ENCODE data around the gene TBATA.

Gene TBATA

DNA sequence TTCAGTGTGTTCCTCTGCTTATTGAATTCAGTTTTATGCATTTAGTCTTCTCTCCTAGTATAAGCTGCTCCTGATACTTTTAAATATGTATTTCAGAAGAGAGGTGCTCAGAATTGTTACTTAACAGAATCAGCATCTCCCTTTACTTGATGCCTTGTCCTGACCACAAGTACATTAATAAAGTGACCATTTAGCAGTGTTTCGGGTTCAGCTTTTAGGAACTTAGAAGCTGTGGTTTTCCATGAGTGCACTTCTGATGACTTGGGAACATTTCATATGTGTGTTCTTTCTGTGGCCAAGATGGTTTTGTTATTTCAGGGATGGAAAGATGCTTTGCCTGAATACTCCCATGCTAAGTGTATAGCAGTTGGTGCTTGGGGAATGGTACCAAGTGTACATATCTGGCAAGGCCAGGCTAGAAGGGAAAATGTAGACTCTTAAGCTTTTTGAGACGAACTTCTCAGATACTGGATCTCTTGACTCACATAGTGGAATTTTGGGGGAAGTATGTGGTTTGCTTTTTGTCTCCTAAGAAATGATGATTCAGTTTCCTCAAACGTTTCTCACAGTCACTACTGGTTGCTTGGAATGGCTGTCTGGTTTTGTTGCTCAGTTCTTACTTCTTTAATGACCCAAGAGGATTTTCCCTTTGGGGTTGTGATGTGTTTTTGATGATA lies 47.8 kb upstream of the TBATA start:
- Histone ChIP-seq H3K4me3 (ENCODE audit: severe bottlenecking) (no peak overlapping the region), H3K27ac (ENCODE audit: poor library complexity, severe bottlenecking) (peak overlapping the region; percentile 68), H3K9me3 (ENCODE audit: severe bottlenecking) (no peaks in the 10 kb centered on the region), H3K27me3 (ENCODE audit: insufficient read depth, poor library complexity, severe bottlenecking) (no peaks in the 10 kb centered on the region), H3K4me1 (ENCODE audit: insufficient read depth, poor library complexity, severe bottlenecking) (peaks cover 38% of the 10 kb centered on the region), H3K36me3 (ENCODE audit: low read depth) (peaks cover 42% of the 10 kb centered on the region; the same call in 1 of the 2 replicates)
- TF ChIP-seq, protein P1, sequence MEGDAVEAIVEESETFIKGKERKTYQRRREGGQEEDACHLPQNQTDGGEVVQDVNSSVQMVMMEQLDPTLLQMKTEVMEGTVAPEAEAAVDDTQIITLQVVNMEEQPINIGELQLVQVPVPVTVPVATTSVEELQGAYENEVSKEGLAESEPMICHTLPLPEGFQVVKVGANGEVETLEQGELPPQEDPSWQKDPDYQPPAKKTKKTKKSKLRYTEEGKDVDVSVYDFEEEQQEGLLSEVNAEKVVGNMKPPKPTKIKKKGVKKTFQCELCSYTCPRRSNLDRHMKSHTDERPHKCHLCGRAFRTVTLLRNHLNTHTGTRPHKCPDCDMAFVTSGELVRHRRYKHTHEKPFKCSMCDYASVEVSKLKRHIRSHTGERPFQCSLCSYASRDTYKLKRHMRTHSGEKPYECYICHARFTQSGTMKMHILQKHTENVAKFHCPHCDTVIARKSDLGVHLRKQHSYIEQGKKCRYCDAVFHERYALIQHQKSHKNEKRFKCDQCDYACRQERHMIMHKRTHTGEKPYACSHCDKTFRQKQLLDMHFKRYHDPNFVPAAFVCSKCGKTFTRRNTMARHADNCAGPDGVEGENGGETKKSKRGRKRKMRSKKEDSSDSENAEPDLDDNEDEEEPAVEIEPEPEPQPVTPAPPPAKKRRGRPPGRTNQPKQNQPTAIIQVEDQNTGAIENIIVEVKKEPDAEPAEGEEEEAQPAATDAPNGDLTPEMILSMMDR (IDR thresholded peaks at IDR 0.05; ENCODE audit: poor library complexity, severe bottlenecking): no peak
- ATAC-seq (ENCODE audit: low read depth) (peak; percentile 85), DNase-seq (ENCODE audit: low spot score) (no peak)

DNA sequence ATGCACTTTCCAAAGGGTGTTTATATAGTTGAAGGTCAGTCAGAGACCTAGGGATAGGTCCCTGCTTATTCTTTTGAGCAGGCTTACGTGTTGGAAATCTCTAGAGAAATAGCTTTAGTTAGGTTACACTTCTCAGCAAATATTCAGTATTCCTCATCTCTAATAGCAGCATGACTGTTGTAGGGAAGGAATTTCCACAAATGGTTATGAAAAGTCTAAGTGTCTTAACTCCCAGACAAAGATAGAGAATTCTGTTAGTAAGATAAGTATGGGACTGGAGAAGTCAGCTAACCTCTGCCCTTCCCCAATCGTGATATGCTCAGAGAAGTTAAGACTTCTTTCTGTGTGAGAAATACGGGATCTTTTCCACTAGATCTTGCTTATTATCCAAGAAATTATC lies 47.0 kb upstream of the TBATA start:
- H3K27ac ChIP-seq (ENCODE audit: poor library complexity, severe bottlenecking): peak overlapping the region; percentile 68
- DNase-seq (ENCODE audit: low spot score) (no peak), ATAC-seq (ENCODE audit: low read depth) (no peak)
- H3K9me3 ChIP-seq (ENCODE audit: severe bottlenecking): no peaks in the 10 kb centered on the region
- no peak overlapping the region for H3K4me3 ChIP-seq (ENCODE audit: severe bottlenecking)
- peaks cover 44% of the 10 kb centered on the region for H3K36me3 ChIP-seq (ENCODE audit: low read depth)
- no peaks in the 10 kb centered on the region for H3K27me3 ChIP-seq (ENCODE audit: insufficient read depth, poor library complexity, severe bottlenecking)
- peaks cover 40% of the 10 kb centered on the region for H3K4me1 ChIP-seq (ENCODE audit: insufficient read depth, poor library complexity, severe bottlenecking)
- TF ChIP-seq, protein P1 (IDR thresholded peaks at IDR 0.05; ENCODE audit: poor library complexity, severe bottlenecking): no peak

DNA sequence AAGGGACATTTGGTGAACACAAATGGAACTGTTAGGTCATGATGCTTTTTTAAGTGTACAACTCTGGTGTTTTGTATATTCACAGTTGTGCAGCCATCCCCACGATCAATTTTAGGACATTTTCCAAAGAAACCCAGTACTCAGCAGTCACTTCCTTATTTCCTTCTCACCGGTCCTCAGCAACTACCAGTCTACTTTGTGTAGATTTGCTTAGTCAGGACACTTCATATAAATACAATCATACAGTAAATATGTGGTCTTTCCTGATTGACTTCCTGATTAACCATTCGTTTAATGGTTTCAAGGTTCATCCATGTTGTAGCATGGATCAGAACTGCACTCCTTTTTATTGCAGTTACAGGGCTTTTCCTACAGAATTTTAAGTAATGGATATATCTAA lies 45.0 kb upstream of the TBATA start:
- Histone ChIP-seq H3K27ac (ENCODE audit: poor library complexity, severe bottlenecking) (peak overlapping the region; percentile 48), H3K4me1 (ENCODE audit: insufficient read depth, poor library complexity, severe bottlenecking) (peaks cover 51% of the 10 kb centered on the region), H3K27me3 (ENCODE audit: insufficient read depth, poor library complexity, severe bottlenecking) (no peaks in the 10 kb centered on the region), H3K36me3 (ENCODE audit: low read depth) (peaks cover 50% of the 10 kb centered on the region), H3K4me3 (ENCODE audit: severe bottlenecking) (no peak overlapping the region), H3K9me3 (ENCODE audit: severe bottlenecking) (no peaks in the 10 kb centered on the region)
- DNase-seq (ENCODE audit: low spot score) (no peak), ATAC-seq (ENCODE audit: low read depth) (peak; percentile 66)
- TF ChIP-seq, protein P1 (IDR thresholded peaks at IDR 0.05; ENCODE audit: poor library complexity, severe bottlenecking): no peak

DNA sequence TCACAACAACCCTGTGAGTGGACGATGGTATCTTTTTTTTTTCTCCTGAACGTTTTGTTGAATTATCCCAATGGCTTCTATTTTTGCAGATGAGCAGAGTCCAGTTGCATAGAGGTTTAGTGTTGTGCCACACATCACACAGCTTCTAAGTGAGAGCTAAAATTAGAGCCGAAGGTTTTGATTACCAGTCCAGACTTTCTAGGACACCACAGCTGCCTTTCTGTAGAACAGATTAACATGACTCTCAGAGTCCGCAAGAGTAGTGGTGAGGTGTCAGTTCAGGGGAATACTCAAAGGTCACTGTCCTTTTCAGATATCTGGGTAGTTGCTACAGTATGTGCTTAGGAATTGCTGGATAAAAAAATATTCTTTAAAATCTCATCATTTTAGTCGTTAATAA lies 44.4 kb upstream of the TBATA start:
- Histone ChIP-seq H3K4me1 (ENCODE audit: insufficient read depth, poor library complexity, severe bottlenecking) (peaks cover 51% of the 10 kb centered on the region), H3K36me3 (ENCODE audit: low read depth) (peaks cover 44% of the 10 kb centered on the region), H3K27ac (ENCODE audit: poor library complexity, severe bottlenecking) (peak overlapping the region; percentile 48), H3K9me3 (ENCODE audit: severe bottlenecking) (no peaks in the 10 kb centered on the region), H3K4me3 (ENCODE audit: severe bottlenecking) (no peak overlapping the region), H3K27me3 (ENCODE audit: insufficient read depth, poor library complexity, severe bottlenecking) (no peaks in the 10 kb centered on the region)
- TF ChIP-seq, protein P1 (IDR thresholded peaks at IDR 0.05; ENCODE audit: poor library complexity, severe bottlenecking): no peak
- DNase-seq (ENCODE audit: low spot score) (no peak), ATAC-seq (ENCODE audit: low read depth) (no peak)

DNA sequence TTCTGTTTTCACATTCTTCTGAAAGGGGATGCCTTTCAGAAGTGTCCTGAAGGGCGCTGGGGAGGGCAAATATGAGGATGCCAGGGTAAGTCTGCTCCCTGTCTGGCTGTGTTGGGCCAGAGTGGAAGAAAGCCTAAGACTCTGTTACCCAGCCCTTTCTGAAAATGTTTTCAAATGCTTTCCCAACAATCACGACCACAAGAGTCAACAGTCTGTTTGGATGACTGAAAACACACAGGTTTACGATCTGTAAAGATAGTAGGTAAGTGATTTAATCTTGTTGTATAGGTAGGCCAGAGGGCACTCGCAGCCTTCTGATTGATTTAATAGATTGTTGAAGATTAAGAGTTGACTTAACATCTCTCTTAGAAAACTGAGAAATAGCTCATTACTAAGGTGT lies 43.7 kb upstream of the TBATA start:
- Histone ChIP-seq H3K27me3 (ENCODE audit: insufficient read depth, poor library complexity, severe bottlenecking) (no peaks in the 10 kb centered on the region), H3K4me1 (ENCODE audit: insufficient read depth, poor library complexity, severe bottlenecking) (peaks cover 51% of the 10 kb centered on the region), H3K4me3 (ENCODE audit: severe bottlenecking) (no peak overlapping the region), H3K36me3 (ENCODE audit: low read depth) (peaks cover 38% of the 10 kb centered on the region), H3K9me3 (ENCODE audit: severe bottlenecking) (no peaks in the 10 kb centered on the region), H3K27ac (ENCODE audit: poor library complexity, severe bottlenecking) (peak overlapping the region; percentile 48)
- 0 out of 3 replicates have a peak, but pooled peaks have one; percentile 19 for ATAC-seq (ENCODE audit: low read depth)
- TF ChIP-seq, protein P1 (IDR thresholded peaks at IDR 0.05; ENCODE audit: poor library complexity, severe bottlenecking): no peak
- DNase-seq (ENCODE audit: low spot score): no peak

All from RWPE2 (cell line).